Body of pancreas (tissue), 4 donors: ENCODE data around the gene CPNE2.

Experiments
- POLR2A ChIP-seq, 3 donors: fragments of 450-650 bp; IDR thresholded peaks; one replicate each; pipeline ENCODE4 v1.6.1; 2016; ENCODE audit warnings: antibody characterized with exemption in 3 of 3, mild to moderate bottlenecking in 2 of 3
- TF ChIP-seq, protein P1 (sequence below), 7 experiments: fragments of 450-650 bp in 4 of 7; fragments of 200-600 bp in 3 of 7; sonication (generic) in 3 of 7; IDR thresholded peaks; one replicate each; pipeline ENCODE4 v1.5.1; 2016 to 2019; ENCODE audit warnings: antibody characterized with exemption in 7 of 7

DNA sequence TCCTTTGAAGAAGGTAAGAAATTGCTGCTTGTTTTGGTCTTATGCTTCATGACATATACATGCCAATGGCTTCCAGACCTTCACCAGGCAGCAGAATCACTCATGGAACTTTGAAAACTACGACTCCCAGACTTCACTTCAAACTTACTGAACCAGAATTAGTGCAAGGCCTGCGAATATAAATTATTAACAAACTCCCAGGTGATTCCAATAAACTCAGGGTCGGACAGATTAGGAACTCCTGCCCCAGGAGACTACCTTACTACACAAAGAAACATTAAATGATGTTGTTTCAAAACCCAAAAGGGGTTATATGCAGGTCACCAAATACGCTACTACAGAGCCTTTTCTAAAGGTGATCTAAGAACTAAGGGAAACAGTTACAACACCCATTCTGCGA lies 73.1 kb downstream of the CPNE2 start:
- TF ChIP-seq, protein P1, sequence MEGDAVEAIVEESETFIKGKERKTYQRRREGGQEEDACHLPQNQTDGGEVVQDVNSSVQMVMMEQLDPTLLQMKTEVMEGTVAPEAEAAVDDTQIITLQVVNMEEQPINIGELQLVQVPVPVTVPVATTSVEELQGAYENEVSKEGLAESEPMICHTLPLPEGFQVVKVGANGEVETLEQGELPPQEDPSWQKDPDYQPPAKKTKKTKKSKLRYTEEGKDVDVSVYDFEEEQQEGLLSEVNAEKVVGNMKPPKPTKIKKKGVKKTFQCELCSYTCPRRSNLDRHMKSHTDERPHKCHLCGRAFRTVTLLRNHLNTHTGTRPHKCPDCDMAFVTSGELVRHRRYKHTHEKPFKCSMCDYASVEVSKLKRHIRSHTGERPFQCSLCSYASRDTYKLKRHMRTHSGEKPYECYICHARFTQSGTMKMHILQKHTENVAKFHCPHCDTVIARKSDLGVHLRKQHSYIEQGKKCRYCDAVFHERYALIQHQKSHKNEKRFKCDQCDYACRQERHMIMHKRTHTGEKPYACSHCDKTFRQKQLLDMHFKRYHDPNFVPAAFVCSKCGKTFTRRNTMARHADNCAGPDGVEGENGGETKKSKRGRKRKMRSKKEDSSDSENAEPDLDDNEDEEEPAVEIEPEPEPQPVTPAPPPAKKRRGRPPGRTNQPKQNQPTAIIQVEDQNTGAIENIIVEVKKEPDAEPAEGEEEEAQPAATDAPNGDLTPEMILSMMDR (IDR thresholded peaks at IDR 0.05) = no peak
- no peak for TF ChIP-seq POLR2A (IDR thresholded peaks at IDR 0.05)
